ENCODE data around the gene MBTPS1.

MBTPS1 gene

GRCh38 chr16:84116720-84117493, at the start of gene MBTPS1:
Gene MBTPS1, minus strand, starts transcription at chr16:84116942. Its CDS starts 15,159 bp downstream, at chr16:84101783.
- DNase-seq (ENCODE audit: low spot score): peak; percentile 96

GRCh38 chr16:84165746-84166145, 49.0 kb upstream of the MBTPS1 start:
- DNase-seq (ENCODE audit: low spot score): no peak

- no peak for DNase-seq (ENCODE audit: low spot score)
Measured at GRCh38 chr16:84161801-84162200, 45.1 kb upstream of the MBTPS1 start.

- no peak for DNase-seq (ENCODE audit: low spot score)
Measured at GRCh38 chr16:84161037-84161436, 44.3 kb upstream of the MBTPS1 start.

- DNase-seq (ENCODE audit: low spot score): no peak
Measured at GRCh38 chr16:84159800-84160199, 43.1 kb upstream of the MBTPS1 start.

- DNase-seq (ENCODE audit: low spot score): no peak
Measured at GRCh38 chr16:84159007-84159406, 42.3 kb upstream of the MBTPS1 start.

- DNase-seq (ENCODE audit: low spot score): no peak
Measured at GRCh38 chr16:84156342-84156784, 39.6 kb upstream of the MBTPS1 start.

- DNase-seq (ENCODE audit: low spot score): no peak
Measured at GRCh38 chr16:84155771-84156170, 39.0 kb upstream of the MBTPS1 start.

- DNase-seq (ENCODE audit: low spot score): no peak
Measured at GRCh38 chr16:84155226-84155625, 38.5 kb upstream of the MBTPS1 start.

GRCh38 chr16:84153660-84154214, 37.0 kb upstream of the MBTPS1 start:
- no peak for DNase-seq (ENCODE audit: low spot score)

- no peak for DNase-seq (ENCODE audit: low spot score)
Measured at GRCh38 chr16:84150926-84151325, 34.2 kb upstream of the MBTPS1 start.

- peak; percentile 76 for DNase-seq (ENCODE audit: low spot score)
Measured at GRCh38 chr16:84144859-84145639, 28.3 kb upstream of the MBTPS1 start, which contains the start of the genes DNAAF1 and HSDL1. Gene DNAAF1, plus strand, starts transcription at chr16:84145308. Its CDS starts 133 bp downstream, at chr16:84145441. Gene HSDL1, minus strand, starts transcription at chr16:84145177. Its CDS starts 13,856 bp downstream, at chr16:84131321.

- DNase-seq (ENCODE audit: low spot score): peak; percentile 7
Measured at GRCh38 chr16:84144209-84144858, 27.6 kb upstream of the MBTPS1 start.

GRCh38 chr16:84143784-84144199, 27.1 kb upstream of the MBTPS1 start:
- DNase-seq (ENCODE audit: low spot score): no peak

GRCh38 chr16:84143081-84143480, 26.3 kb upstream of the MBTPS1 start:
- no peak for DNase-seq (ENCODE audit: low spot score)

GRCh38 chr16:84141143-84141670, 24.5 kb upstream of the MBTPS1 start:
- no peak for DNase-seq (ENCODE audit: low spot score)

- no peak for DNase-seq (ENCODE audit: low spot score)
Measured at GRCh38 chr16:84139628-84140258, 23.0 kb upstream of the MBTPS1 start.

GRCh38 chr16:84138824-84139627, 22.3 kb upstream of the MBTPS1 start:
- DNase-seq (ENCODE audit: low spot score): no peak

- DNase-seq (ENCODE audit: low spot score): no peak
Measured at GRCh38 chr16:84138500-84138823, 21.7 kb upstream of the MBTPS1 start.

- DNase-seq (ENCODE audit: low spot score): no peak
Measured at GRCh38 chr16:84137769-84138357, 21.1 kb upstream of the MBTPS1 start.

Data from kidney capillary endothelial cell (primary cell).